Measurements from ENCODE around the gene IGF2R.

DNA sequence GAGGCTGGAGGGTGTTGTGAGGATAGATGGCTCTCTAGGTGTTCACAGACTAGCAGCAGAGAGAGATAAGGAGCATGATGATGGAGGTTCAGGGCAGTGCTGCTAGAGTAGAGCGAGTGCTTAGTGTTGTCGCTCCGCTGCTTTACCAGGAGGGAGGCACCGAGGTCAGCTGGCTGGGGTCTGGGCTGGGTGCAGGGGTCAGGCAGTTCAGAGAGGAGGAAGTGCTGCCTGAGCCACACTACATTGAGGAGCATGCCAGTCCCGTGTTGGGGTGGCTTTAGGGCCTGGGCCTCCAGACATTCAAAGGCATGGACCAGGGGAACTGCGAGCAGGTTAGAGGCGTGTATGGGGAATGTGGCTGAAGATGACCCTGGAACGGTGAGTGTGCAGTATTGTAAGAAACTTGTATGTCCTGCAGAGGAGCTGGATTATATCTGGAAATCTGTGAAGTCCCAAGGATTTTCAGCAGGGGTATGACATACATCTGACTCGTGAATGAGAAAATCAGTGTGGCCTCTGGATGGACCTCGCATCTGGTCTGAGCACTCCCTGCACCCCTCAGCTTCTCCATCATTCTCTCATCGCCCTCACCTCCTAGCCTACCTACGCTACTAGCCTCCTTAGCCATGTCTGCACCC, 66.9 kb downstream of the IGF2R start:
- TF ChIP-seq POLR2A (IDR thresholded peaks at IDR 0.05) (no peak), POLR2AphosphoS5 (IDR thresholded peaks at IDR 0.05) (no peak), EP300 (IDR thresholded peaks at IDR 0.05) (no peak)
- TF ChIP-seq, protein P1, sequence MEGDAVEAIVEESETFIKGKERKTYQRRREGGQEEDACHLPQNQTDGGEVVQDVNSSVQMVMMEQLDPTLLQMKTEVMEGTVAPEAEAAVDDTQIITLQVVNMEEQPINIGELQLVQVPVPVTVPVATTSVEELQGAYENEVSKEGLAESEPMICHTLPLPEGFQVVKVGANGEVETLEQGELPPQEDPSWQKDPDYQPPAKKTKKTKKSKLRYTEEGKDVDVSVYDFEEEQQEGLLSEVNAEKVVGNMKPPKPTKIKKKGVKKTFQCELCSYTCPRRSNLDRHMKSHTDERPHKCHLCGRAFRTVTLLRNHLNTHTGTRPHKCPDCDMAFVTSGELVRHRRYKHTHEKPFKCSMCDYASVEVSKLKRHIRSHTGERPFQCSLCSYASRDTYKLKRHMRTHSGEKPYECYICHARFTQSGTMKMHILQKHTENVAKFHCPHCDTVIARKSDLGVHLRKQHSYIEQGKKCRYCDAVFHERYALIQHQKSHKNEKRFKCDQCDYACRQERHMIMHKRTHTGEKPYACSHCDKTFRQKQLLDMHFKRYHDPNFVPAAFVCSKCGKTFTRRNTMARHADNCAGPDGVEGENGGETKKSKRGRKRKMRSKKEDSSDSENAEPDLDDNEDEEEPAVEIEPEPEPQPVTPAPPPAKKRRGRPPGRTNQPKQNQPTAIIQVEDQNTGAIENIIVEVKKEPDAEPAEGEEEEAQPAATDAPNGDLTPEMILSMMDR (IDR thresholded peaks at IDR 0.05): no peak

All from stomach (tissue), 4 donors.